Measurements from ENCODE around the gene PDE7B.

- TF ChIP-seq POLR2A (IDR thresholded peaks at IDR 0.05; ENCODE audit: insufficient read depth in 1 of 2, low read depth in 2 of 2, low read length in 2 of 2) (no peak), TAF1 (CRISPR knock-in tag; IDR thresholded peaks at IDR 0.05) (no peak), CTCF (CRISPR knock-in tag; IDR thresholded peaks at IDR 0.05) (no peak), EP300 (IDR thresholded peaks at IDR 0.05; ENCODE audit: low read depth in 2 of 2, low read length in 2 of 2) (no peak), EP300 (CRISPR knock-in tag; IDR thresholded peaks at IDR 0.05; ENCODE audit: borderline replicate concordance) (no peak), CERS6 (CRISPR knock-in tag; IDR thresholded peaks at IDR 0.05) (no peak), RFX5 (IDR thresholded peaks at IDR 0.05; ENCODE audit: low read depth, low read length) (no peak), SRSF1 (optimal IDR thresholded peaks at IDR 0.05; ENCODE audit: low read depth, low read length) (no peak), RORA (CRISPR knock-in tag; IDR thresholded peaks at IDR 0.05) (no peak), HNRNPL (IDR thresholded peaks at IDR 0.05; ENCODE audit: low read depth, low read length) (no peak), POLR2AphosphoS2 (IDR thresholded peaks at IDR 0.05; ENCODE audit: low read depth, low read length) (no peak)
These were observed 217.6 kb downstream of the PDE7B start for GRCh38 chr6:136069119-136069518.
